C4-2B (cell line): ENCODE data around the gene PEX11B.

Experiments used
- ZFX ChIP-seq: fragments of 450-650 bp; IDR thresholded peaks from 2 replicates; pipeline ENCODE4 v1.6.1; 2017
- TF ChIP-seq, protein P1 (sequence below): fragments of 450-650 bp; conservative IDR thresholded peaks from 2 replicates; pipeline ENCODE4 v1.5.1; 2017; ENCODE audit warnings: mild to moderate bottlenecking

DNA sequence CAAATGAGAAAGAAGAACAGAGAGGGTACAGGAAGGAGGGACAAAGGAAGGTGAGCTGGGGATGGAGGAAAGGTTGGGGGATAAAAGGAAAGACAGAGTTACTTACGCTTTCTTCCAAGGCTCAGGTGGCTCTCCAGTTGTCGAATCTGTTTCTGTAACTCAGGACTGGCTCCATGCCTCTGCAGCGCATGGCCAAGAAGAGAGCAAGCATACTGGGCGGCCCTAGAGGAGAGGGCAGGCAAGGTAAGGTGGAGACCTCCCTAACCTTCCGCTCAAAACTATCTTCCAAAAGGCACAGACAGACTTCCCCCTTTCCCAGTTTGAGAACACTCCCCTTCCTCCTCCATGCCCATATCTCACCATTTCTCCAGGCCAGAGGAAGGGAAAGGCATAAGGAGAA is 922 bp downstream of the PEX11B start:
- TF ChIP-seq, protein P1, sequence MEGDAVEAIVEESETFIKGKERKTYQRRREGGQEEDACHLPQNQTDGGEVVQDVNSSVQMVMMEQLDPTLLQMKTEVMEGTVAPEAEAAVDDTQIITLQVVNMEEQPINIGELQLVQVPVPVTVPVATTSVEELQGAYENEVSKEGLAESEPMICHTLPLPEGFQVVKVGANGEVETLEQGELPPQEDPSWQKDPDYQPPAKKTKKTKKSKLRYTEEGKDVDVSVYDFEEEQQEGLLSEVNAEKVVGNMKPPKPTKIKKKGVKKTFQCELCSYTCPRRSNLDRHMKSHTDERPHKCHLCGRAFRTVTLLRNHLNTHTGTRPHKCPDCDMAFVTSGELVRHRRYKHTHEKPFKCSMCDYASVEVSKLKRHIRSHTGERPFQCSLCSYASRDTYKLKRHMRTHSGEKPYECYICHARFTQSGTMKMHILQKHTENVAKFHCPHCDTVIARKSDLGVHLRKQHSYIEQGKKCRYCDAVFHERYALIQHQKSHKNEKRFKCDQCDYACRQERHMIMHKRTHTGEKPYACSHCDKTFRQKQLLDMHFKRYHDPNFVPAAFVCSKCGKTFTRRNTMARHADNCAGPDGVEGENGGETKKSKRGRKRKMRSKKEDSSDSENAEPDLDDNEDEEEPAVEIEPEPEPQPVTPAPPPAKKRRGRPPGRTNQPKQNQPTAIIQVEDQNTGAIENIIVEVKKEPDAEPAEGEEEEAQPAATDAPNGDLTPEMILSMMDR: no peak
- TF ChIP-seq ZFX: no peak
